B cell (primary cell): ENCODE measurements around the gene AMBRA1. TPM values are rescaled to one million over a fixed set of nuclear protein-coding genes. Genes with fewer than 3 reads are reported as not detected.
A peak's percentile ranks its signal among the peaks of the same experiment; 100 is the strongest.

ENCODE experiments used
- ATAC-seq: fragments of 200-7000 bp; cut with Tn5 transposase; one replicate; pipeline ENCODE4 v1.10.0; 2021; ENCODE audit warnings: low read depth, mild to moderate bottlenecking, moderate number of reproducible peaks, moderate library complexity
- CTCF ChIA-PET: fragments of 350-600 bp; sonication (Branson Sonifier 250); formaldehyde crosslinking; loops from one replicate; lab custom pipeline; 2021; ENCODE audit warnings: antibody characterized with exemption, inconsistent platforms; lab: Charles Lee
- POLR2A ChIA-PET: fragments of 350-600 bp; sonication (Branson Sonifier 250); formaldehyde crosslinking; loops from one replicate; lab custom pipeline; 2021; ENCODE audit warnings: antibody characterized with exemption; lab: Charles Lee
- DNase-seq: peaks from one replicate; pipeline ENCODE4 v3.0.0; 2013
- H2AFZ ChIP-seq: 2 replicates; pipeline ENCODE4 v1.6.1; 2012; ENCODE audit warnings: mild to moderate bottlenecking, low read depth, low read length; ENCODE audit not compliant: insufficient read depth, poor library complexity, severe bottlenecking
- H3K27ac ChIP-seq, 2 donors: 1 replicate in 1 of 2; 2 replicates in 1 of 2; pipeline ENCODE4 v1.5.1; 2012 to 2013; ENCODE audit warnings: low read length in 2 of 2, mild to moderate bottlenecking in 2 of 2, moderate library complexity in 1 of 2
- H3K27me3 ChIP-seq, 4 experiments: fragments of 200-600 bp in 1 of 4; sonication (generic) in 1 of 4; replicated peaks in 1 of 4; 1 replicate in 2 of 4; 2 replicates in 2 of 4; pipeline versions ENCODE4 v1.6.1 to v1.7.0; 2013 to 2016; ENCODE audit warnings: low read length in 3 of 4, mild to moderate bottlenecking in 2 of 4, mixed read lengths in 1 of 4, moderate library complexity in 1 of 4; ENCODE audit not compliant: insufficient read depth in 4 of 4, control insufficient read depth in 3 of 4; ENCODE audit errors: control extremely low read depth in 1 of 4
- H3K36me3 ChIP-seq, 2 experiments: replicated peaks in 1 of 2; 1 replicate in 1 of 2; 2 replicates in 1 of 2; pipeline versions ENCODE4 v1.6.1 to v1.7.1; 2013; ENCODE audit warnings: low read length in 1 of 2; ENCODE audit not compliant: insufficient read depth in 2 of 2, control insufficient read depth in 1 of 2; ENCODE audit errors: control extremely low read depth in 1 of 2, extremely low read depth in 1 of 2
- H3K4me1 ChIP-seq, 2 donors: fragments of 200-600 bp in 1 of 2; sonication (generic) in 1 of 2; 1 replicate in 1 of 2; 2 replicates in 1 of 2; pipeline versions ENCODE4 v1.5.1 to v1.6.1; 2013 to 2017; ENCODE audit warnings: low read length in 2 of 2; ENCODE audit not compliant: control insufficient read depth in 2 of 2, insufficient read depth in 2 of 2
- H3K4me2 ChIP-seq: replicated peaks from 2 replicates; pipeline ENCODE3; 2012; ENCODE audit warnings: mild to moderate bottlenecking, low read depth, low read length; ENCODE audit not compliant: poor library complexity, severe bottlenecking
- H3K4me3 ChIP-seq, 5 experiments: fragments of 200-600 bp in 1 of 5; sonication (generic) in 1 of 5; 1 replicate in 3 of 5; 2 replicates in 2 of 5; pipeline versions ENCODE4 v1.5.1 to v1.7.0; 2011 to 2016; ENCODE audit warnings: low read length in 4 of 5, mild to moderate bottlenecking in 4 of 5, low read depth in 2 of 5, control low read depth in 1 of 5, moderate library complexity in 1 of 5; ENCODE audit not compliant: insufficient read depth in 1 of 5; ENCODE audit errors: control extremely low read depth in 1 of 5, extremely low read depth in 1 of 5
- H3K79me2 ChIP-seq: fragments of 200-600 bp; sonication (generic); one replicate; pipeline ENCODE4 v1.6.0; 2016; ENCODE audit warnings: low read length; ENCODE audit not compliant: control insufficient read depth, insufficient read depth
- H3K9ac ChIP-seq: fragments of 200-600 bp; sonication (generic); 2 replicates; pipeline ENCODE4 v1.6.1; 2017; ENCODE audit warnings: mild to moderate bottlenecking, low read length, moderate library complexity
- H3K9me3 ChIP-seq, 3 donors: one replicate each; pipeline versions ENCODE4 v1.6.1 to v1.7.1; 2013; ENCODE audit warnings: low read length in 2 of 3; ENCODE audit not compliant: control insufficient read depth in 2 of 3, insufficient read depth in 1 of 3; ENCODE audit errors: control extremely low read depth in 1 of 3
- H4K20me1 ChIP-seq: 2 replicates; pipeline ENCODE4 v1.6.0; 2012; ENCODE audit warnings: mild to moderate bottlenecking, low read length; ENCODE audit not compliant: insufficient read depth, control insufficient read depth, poor library complexity, severe bottlenecking
- H3K27ac Mint-ChIP-seq: one replicate; pipeline ENCODE4 v1.8.0; 2021; ENCODE audit warnings: mixed read lengths
- H3K27me3 Mint-ChIP-seq: one replicate; pipeline ENCODE4 v1.8.0; 2021; ENCODE audit warnings: mixed read lengths
- H3K4me1 Mint-ChIP-seq: one replicate; pipeline ENCODE4 v1.8.0; 2021; ENCODE audit warnings: mixed read lengths
- H3K4me3 Mint-ChIP-seq: one replicate; pipeline ENCODE4 v1.8.0; 2021; ENCODE audit warnings: mixed read lengths
- H3K9me3 Mint-ChIP-seq: one replicate; pipeline ENCODE4 v1.8.0; 2022; ENCODE audit warnings: mixed read lengths; ENCODE audit not compliant: insufficient read depth
- EZH2 ChIP-seq: IDR thresholded peaks from 2 replicates; pipeline ENCODE4 v1.6.1; 2012; ENCODE audit warnings: borderline replicate concordance, low read depth, mild to moderate bottlenecking, moderate library complexity, low read length; ENCODE audit not compliant: insufficient read depth, poor library complexity, severe bottlenecking
- WGBS: methylation state at CpG from one replicate; pipeline ENCODE4 v1.1.5; 2013; ENCODE audit warnings: missing lambda C conversion rate; ENCODE audit not compliant: insufficient coverage; 5-methylcytosine and 5-hydroxymethylcytosine counted together
- intact Hi-C: fragments of 100-400 bp; cut with micrococcal nuclease; formaldehyde crosslinking; loops from one replicate; pipeline ENCODE4 v1.10.0; 2022
- polyA plus RNA-seq: library from polyadenylated mRNA; depleted of rRNA; stranded (reverse); fragments of >200 nt; gene quantifications from 2 replicates; pipeline ENCODE4 v1.2.3, GENCODE V29; 2012
- total RNA-seq, 2 donors: library from RNA; stranded (reverse); fragments of 120-200 nt in 1 of 2; gene quantifications; 1 replicate in 1 of 2; 2 replicates in 1 of 2; pipeline versions ENCODE4 v1.2.3 to v1.2.4, GENCODE V29; 2013 to 2022
- TF ChIP-seq, protein P1 (sequence below): fragments of 200-600 bp; IDR thresholded peaks from one replicate; pipeline ENCODE4 v1.8.0; 2022; ENCODE audit warnings: antibody characterized with exemption, mild to moderate bottlenecking

The AMBRA1 gene
- total and polyA plus RNA-seq, 2 donors (not counting 1 experiment from before 2014, with no cell fraction given), result 13.8 to 36.1 TPM

DNA sequence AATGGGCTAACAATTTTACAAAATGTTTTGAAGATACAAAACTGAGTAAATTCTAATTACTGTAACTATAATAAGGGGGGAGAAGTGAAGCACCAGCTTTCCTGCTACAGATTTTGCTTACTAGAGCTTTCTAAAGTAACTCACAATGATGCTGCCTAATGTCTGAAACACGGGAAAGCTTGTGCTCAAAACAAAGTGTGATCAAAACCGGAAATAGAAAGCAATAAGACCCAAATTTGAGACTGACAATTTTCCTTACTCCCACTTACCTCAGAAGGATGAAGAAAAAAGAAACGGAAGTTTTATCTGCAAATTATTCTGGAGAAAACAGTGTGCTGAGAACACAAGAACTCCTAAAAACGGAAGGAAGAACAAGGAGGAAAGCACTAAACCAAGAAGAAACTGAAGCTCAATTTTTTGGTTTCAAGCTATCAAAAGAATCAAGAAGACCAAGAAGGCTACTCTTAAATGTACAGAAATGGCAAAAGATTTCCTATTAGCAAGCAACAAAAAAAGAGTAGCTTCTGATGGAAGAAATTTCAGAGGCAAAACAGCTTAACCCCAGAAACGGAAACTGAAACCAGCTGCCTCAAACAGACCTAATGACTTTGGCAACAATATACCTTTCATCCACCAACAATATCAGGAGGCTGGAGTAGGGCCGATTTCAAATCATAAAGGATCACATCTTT is 33.4 kb downstream of the AMBRA1 start:
- peak; percentile 57 for ATAC-seq
- H3K4me1 Mint-ChIP-seq, result peaks cover 46% of the 10 kb centered on the region
- DNase-seq, result peak; percentile 44
- H3K27ac Mint-ChIP-seq, result peak overlapping the region; percentile 86
- peaks cover 17 to 21% of the 10 kb centered on the region in 2 donors for H3K4me1 ChIP-seq
- H2AFZ ChIP-seq, result peak overlapping the region; percentile 64
- peak overlapping the region; percentile 91 for H3K4me3 Mint-ChIP-seq
- TF ChIP-seq, protein P1, sequence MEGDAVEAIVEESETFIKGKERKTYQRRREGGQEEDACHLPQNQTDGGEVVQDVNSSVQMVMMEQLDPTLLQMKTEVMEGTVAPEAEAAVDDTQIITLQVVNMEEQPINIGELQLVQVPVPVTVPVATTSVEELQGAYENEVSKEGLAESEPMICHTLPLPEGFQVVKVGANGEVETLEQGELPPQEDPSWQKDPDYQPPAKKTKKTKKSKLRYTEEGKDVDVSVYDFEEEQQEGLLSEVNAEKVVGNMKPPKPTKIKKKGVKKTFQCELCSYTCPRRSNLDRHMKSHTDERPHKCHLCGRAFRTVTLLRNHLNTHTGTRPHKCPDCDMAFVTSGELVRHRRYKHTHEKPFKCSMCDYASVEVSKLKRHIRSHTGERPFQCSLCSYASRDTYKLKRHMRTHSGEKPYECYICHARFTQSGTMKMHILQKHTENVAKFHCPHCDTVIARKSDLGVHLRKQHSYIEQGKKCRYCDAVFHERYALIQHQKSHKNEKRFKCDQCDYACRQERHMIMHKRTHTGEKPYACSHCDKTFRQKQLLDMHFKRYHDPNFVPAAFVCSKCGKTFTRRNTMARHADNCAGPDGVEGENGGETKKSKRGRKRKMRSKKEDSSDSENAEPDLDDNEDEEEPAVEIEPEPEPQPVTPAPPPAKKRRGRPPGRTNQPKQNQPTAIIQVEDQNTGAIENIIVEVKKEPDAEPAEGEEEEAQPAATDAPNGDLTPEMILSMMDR, result no peak
- TF ChIP-seq EZH2, result no peak
- intact Hi-C loops, result no loop called here
- peaks cover 6% of the 10 kb centered on the region for H4K20me1 ChIP-seq
- 0% methylated on average over 2 of the region's 6 CpGs for WGBS
- H3K4me2 ChIP-seq, result peak overlapping the region; percentile 68
- ChIA-PET POLR2A (interaction anchor here (0.6 to 2.5 kb wide), 4 partner anchors 33 to 193 kb away, joined by 3 to 6 read pairs (median 4); partner anchors contain the start of genes AMBRA1 and ATG13), CTCF (interaction anchor here (0.8 to 1.3 kb wide), 5 partner anchors 10 to 322 kb away, joined by 3 to 4 read pairs (median 3); partner anchors contain the start of genes ATG13 and HARBI1)
- H3K36me3 ChIP-seq, result peaks cover 0 to 4% of the 10 kb centered on the region in 2 experiments
- peak overlapping the region; percentile 16 to 51 (median 37) for H3K4me3 ChIP-seq
- H3K9ac ChIP-seq, result peak overlapping the region; percentile 60
- peaks cover 89% of the 10 kb centered on the region for H3K79me2 ChIP-seq
- no peaks in the 10 kb centered on the region for H3K27me3 ChIP-seq
- no peaks in the 10 kb centered on the region for H3K9me3 ChIP-seq
- H3K27ac ChIP-seq, result peak overlapping the region; percentile 34 to 75
- H3K27me3 Mint-ChIP-seq, result no peaks in the 10 kb centered on the region
- no peaks in the 10 kb centered on the region for H3K9me3 Mint-ChIP-seq

DNA sequence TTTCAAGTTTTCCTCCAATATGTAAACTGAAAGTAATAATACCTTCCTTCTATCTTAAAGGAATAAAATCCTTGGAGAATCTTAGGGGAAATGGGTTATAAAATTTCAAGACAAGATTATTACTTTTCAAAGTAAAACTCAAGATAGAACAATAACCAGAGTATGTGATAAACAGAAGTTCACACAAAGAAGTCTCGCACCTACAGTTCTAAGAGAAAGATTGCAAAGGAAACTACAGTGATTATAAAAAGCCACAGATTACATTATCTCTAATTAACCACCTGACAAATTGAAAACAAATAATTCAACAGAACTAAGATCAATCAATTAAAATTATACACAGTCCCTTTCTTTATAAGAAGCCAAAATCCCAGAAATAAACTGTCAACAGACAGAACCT is 34.0 kb downstream of the AMBRA1 start:
- ATAC-seq, result no peak
- Histone ChIP-seq H3K4me2 (peak overlapping the region; percentile 68), H3K4me3 (peak overlapping the region in 1 of 5 experiments; percentile 51), H4K20me1 (peaks cover 12% of the 10 kb centered on the region), H2AFZ (peak overlapping the region; percentile 64), H3K27me3 (no peaks in the 10 kb centered on the region), H3K4me1 (peaks cover 21 to 27% of the 10 kb centered on the region in 2 donors), H3K79me2 (peaks cover 89% of the 10 kb centered on the region), H3K9me3 (no peaks in the 10 kb centered on the region), H3K27ac (peak overlapping the region; percentile 34 to 75), H3K9ac (peak overlapping the region; percentile 60), H3K36me3 (peaks cover 0 to 4% of the 10 kb centered on the region in 2 experiments)
- POLR2A ChIA-PET, result interaction anchor here (2.5 kb wide), 1 partner anchor 34 kb away, joined by 6 read pairs; the partner anchor contains the start of gene AMBRA1
- intact Hi-C loops, result no loop called here
- CTCF ChIA-PET, result no interaction called here
- no peaks in the 10 kb centered on the region for H3K27me3 Mint-ChIP-seq
- H3K27ac Mint-ChIP-seq, result no peak overlapping the region
- WGBS, result no CpG with 5 or more reads among the region's 1 CpG
- no peaks in the 10 kb centered on the region for H3K9me3 Mint-ChIP-seq
- peaks cover 51% of the 10 kb centered on the region for H3K4me1 Mint-ChIP-seq
- no peak for DNase-seq
- no peak for TF ChIP-seq EZH2
- TF ChIP-seq, protein P1, result no peak
- peak overlapping the region; percentile 91 for H3K4me3 Mint-ChIP-seq
